Smooth muscle cell (in vitro differentiated cells): ENCODE measurements around the gene NDUFS7. TPM values are rescaled to one million over a fixed set of nuclear protein-coding genes. Genes with fewer than 3 reads are reported as not detected.

Experiments
- DNase-seq: peaks from one replicate; lab custom pipeline; 2025; ENCODE audit not compliant: unreplicated experiment; lab: John Stamatoyannopoulos, UW
- H2AFZ ChIP-seq: fragments of 200-600 bp; sonication (generic); 2 replicates; pipeline ENCODE4 v1.6.0; 2016; ENCODE audit warnings: antibody characterized with exemption, low read depth, mild to moderate bottlenecking
- H3F3A ChIP-seq: fragments of 200-600 bp; sonication (generic); 2 replicates; pipeline ENCODE4 v1.6.0; 2017; ENCODE audit warnings: antibody characterized with exemption, low read depth
- H3K27ac ChIP-seq: fragments of 200-600 bp; sonication (generic); 2 replicates; pipeline ENCODE4 v1.5.1; 2016; ENCODE audit warnings: low read depth, mild to moderate bottlenecking
- H3K27me3 ChIP-seq: fragments of 200-600 bp; sonication (generic); 2 replicates; pipeline ENCODE4 v1.6.1; 2016; ENCODE audit warnings: low read depth, mild to moderate bottlenecking
- H3K36me3 ChIP-seq: fragments of 200-600 bp; sonication (generic); 2 replicates; pipeline ENCODE4 v1.5.1; 2016; ENCODE audit warnings: low read depth
- H3K4me1 ChIP-seq: fragments of 200-600 bp; sonication (generic); 2 replicates; pipeline ENCODE4 v1.5.1; 2016; ENCODE audit warnings: low read depth
- H3K4me2 ChIP-seq: fragments of 200-600 bp; sonication (generic); 2 replicates; pipeline ENCODE4 v1.6.0; 2016; ENCODE audit warnings: mild to moderate bottlenecking
- H3K4me3 ChIP-seq: fragments of 200-600 bp; sonication (generic); 2 replicates; pipeline ENCODE4 v1.5.1; 2016; ENCODE audit warnings: mild to moderate bottlenecking
- H3K79me2 ChIP-seq: fragments of 200-600 bp; sonication (generic); 2 replicates; pipeline ENCODE4 v1.6.0; 2016; ENCODE audit warnings: low read depth, mild to moderate bottlenecking
- H3K9ac ChIP-seq: fragments of 200-600 bp; sonication (generic); 2 replicates; pipeline ENCODE4 v1.6.0; 2016; ENCODE audit warnings: low read depth
- H3K9me3 ChIP-seq: fragments of 200-600 bp; sonication (generic); replicated peaks from 2 replicates; pipeline ENCODE4 v1.5.1; 2016; ENCODE audit warnings: low read depth
- H4K20me1 ChIP-seq: fragments of 200-600 bp; sonication (generic); 2 replicates; pipeline ENCODE4 v1.6.0; 2016; ENCODE audit warnings: low read depth
- CTCF ChIP-seq: fragments of 200-600 bp; sonication (generic); IDR thresholded peaks from 2 replicates; pipeline ENCODE4 v1.5.1; 2017; ENCODE audit warnings: borderline replicate concordance, mild to moderate bottlenecking, antibody characterized with exemption; ENCODE audit not compliant: insufficient read depth, poor library complexity, severe bottlenecking
- WGBS: methylation state at CpG from one replicate; pipeline ENCODE4 v1.1.7; 2016; ENCODE audit warnings: low lambda C conversion rate; 5-methylcytosine and 5-hydroxymethylcytosine counted together
- polyA plus RNA-seq: library from polyadenylated mRNA; unstranded; fragments of >200 nt; fragmentation: Nextera tagmentation; extraction: Ambion mirVana; gene quantifications from 2 replicates; pipeline ENCODE4 v1.2.1, GENCODE V29; 2016
- total RNA-seq: library from RNA; depleted of rRNA; stranded (reverse); fragments of >200 nt; gene quantifications from 2 replicates; pipeline ENCODE4 v1.2.3, GENCODE V29; 2014

NDUFS7 gene
- total and polyA plus RNA-seq, 2 experiments from 2014 or later: 95.8 to 245 TPM

GRCh38 chr19:1343041-1343440 is 40.7 kb upstream of the NDUFS7 start:
- H3K9me3 ChIP-seq: no peaks in the 10 kb centered on the region
- H3K4me1 ChIP-seq: no peaks in the 10 kb centered on the region
- no peaks in the 10 kb centered on the region for H4K20me1 ChIP-seq
- no peak overlapping the region for H3K9ac ChIP-seq
- no peak overlapping the region for H3K27ac ChIP-seq
- WGBS: 46% methylated on average over 7 of the region's 7 CpGs
- H3K79me2 ChIP-seq: no peaks in the 10 kb centered on the region
- H3F3A ChIP-seq: no peaks in the 10 kb centered on the region
- no peaks in the 10 kb centered on the region for H3K27me3 ChIP-seq
- no peak overlapping the region for H3K4me3 ChIP-seq
- DNase-seq: no peak
- no peak for TF ChIP-seq CTCF
- no peak overlapping the region for H2AFZ ChIP-seq
- no peaks in the 10 kb centered on the region for H3K36me3 ChIP-seq
- no peak overlapping the region for H3K4me2 ChIP-seq

DNA sequence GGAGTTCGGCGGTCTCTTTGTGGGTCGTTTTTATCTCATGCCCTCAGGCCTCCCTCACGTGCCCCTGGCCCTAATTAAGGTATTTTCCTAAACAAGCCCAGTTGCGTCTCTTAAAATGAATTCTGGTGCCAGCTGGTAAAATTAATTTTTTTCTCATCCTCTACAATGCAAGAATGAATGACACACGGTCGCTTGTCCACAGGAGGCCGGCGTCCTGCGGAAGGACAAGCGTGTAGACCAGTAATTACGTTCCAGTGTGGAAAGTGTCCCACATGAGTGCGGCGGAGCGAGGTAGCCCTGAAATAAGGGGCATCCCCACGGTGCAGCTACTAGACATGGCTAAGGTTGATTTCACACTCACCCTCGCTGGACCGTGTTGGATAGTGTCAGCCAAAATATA is 34.5 kb upstream of the NDUFS7 start:
- TF ChIP-seq CTCF: no peak
- Histone ChIP-seq H2AFZ (no peak overlapping the region), H3K4me2 (no peak overlapping the region), H3K27ac (no peak overlapping the region), H3K4me3 (no peak overlapping the region), H3K4me1 (peaks cover 5% of the 10 kb centered on the region), H3K36me3 (no peaks in the 10 kb centered on the region), H3K9me3 (no peaks in the 10 kb centered on the region), H3K9ac (no peak overlapping the region), H4K20me1 (no peaks in the 10 kb centered on the region), H3K79me2 (no peaks in the 10 kb centered on the region), H3K27me3 (no peaks in the 10 kb centered on the region), H3F3A (no peaks in the 10 kb centered on the region)
- no peak for DNase-seq
- 95% methylated on average over 18 of the region's 18 CpGs for WGBS

- no peak for DNase-seq
- H3K27ac ChIP-seq: no peak overlapping the region
- H3K4me3 ChIP-seq: no peak overlapping the region
- no peak overlapping the region for H2AFZ ChIP-seq
- H4K20me1 ChIP-seq: no peaks in the 10 kb centered on the region
- H3K9ac ChIP-seq: no peak overlapping the region
- H3K4me2 ChIP-seq: no peak overlapping the region
- no peaks in the 10 kb centered on the region for H3K36me3 ChIP-seq
- WGBS: 74% methylated on average over 5 of the region's 5 CpGs
- H3K27me3 ChIP-seq: no peaks in the 10 kb centered on the region
- H3K79me2 ChIP-seq: peaks cover 4% of the 10 kb centered on the region
- H3K4me1 ChIP-seq: peaks cover 10% of the 10 kb centered on the region
- H3F3A ChIP-seq: no peaks in the 10 kb centered on the region
- no peak for TF ChIP-seq CTCF
- no peaks in the 10 kb centered on the region for H3K9me3 ChIP-seq
Observed at GRCh38 chr19:1350867-1351266, 32.8 kb upstream of the NDUFS7 start.

GRCh38 chr19:1351381-1351851 is 32.3 kb upstream of the NDUFS7 start:
- H3K27me3 ChIP-seq: no peaks in the 10 kb centered on the region
- no peak overlapping the region for H3K9ac ChIP-seq
- 92% methylated on average over 21 of the region's 21 CpGs for WGBS
- H3K4me2 ChIP-seq: no peak overlapping the region
- no peaks in the 10 kb centered on the region for H3K9me3 ChIP-seq
- H3K27ac ChIP-seq: no peak overlapping the region
- no peak overlapping the region for H3K4me3 ChIP-seq
- no peak overlapping the region for H2AFZ ChIP-seq
- H4K20me1 ChIP-seq: peaks cover 3% of the 10 kb centered on the region
- H3K79me2 ChIP-seq: peaks cover 8% of the 10 kb centered on the region
- H3K4me1 ChIP-seq: peaks cover 15% of the 10 kb centered on the region
- DNase-seq: no peak
- no peak for TF ChIP-seq CTCF
- no peaks in the 10 kb centered on the region for H3K36me3 ChIP-seq
- no peaks in the 10 kb centered on the region for H3F3A ChIP-seq
